ENCODE results near the gene PLEKHA7. TPM values are rescaled to one million over a fixed set of nuclear protein-coding genes. Genes with fewer than 3 reads are reported as not detected.
"Not testable (repeated sequence)": the region's sequence is repeated elsewhere in the genome, so short reads cannot be mapped to it uniquely, and the experiment has no call there.

The PLEKHA7 gene
- total RNA-seq, 1 experiment from 2014 or later, result not detected

- no peak for DNase-seq
- Histone ChIP-seq H3K4me3 (no peak overlapping the region), H3K27me3 (0 out of 2 replicates have a peak, but pooled peaks cover 4% of the 10 kb centered on the region), H3K4me1 (no peaks in the 10 kb centered on the region), H3K9me3 (replicated peaks) (0 out of 2 replicates have a peak, but pooled peaks cover 3% of the 10 kb centered on the region), H3K36me3 (no peaks in the 10 kb centered on the region), H3K27ac (no peak overlapping the region)
Measured at GRCh38 chr11:16890442-16890841, 123.8 kb downstream of the PLEKHA7 start.

GRCh38 chr11:16889905-16890304, 124.3 kb downstream of the PLEKHA7 start:
- DNase-seq, result no peak
- no peaks in the 10 kb centered on the region for H3K36me3 ChIP-seq
- no peak overlapping the region for H3K4me3 ChIP-seq
- no peak overlapping the region for H3K27ac ChIP-seq
- H3K4me1 ChIP-seq, result no peaks in the 10 kb centered on the region
- no peaks in the 10 kb centered on the region for H3K27me3 ChIP-seq
- 0 out of 2 replicates have a peak, but pooled peaks cover 3% of the 10 kb centered on the region for H3K9me3 ChIP-seq (replicated peaks)

- H3K9me3 ChIP-seq (replicated peaks); H3K4me3 ChIP-seq; H3K27ac ChIP-seq; H3K4me1 ChIP-seq; DNase-seq; H3K36me3 ChIP-seq; H3K27me3 ChIP-seq: not testable (repeated sequence)
Measured at GRCh38 chr11:16889010-16889409, 125.2 kb downstream of the PLEKHA7 start.

GRCh38 chr11:16887887-16888286, 126.3 kb downstream of the PLEKHA7 start:
- not testable (repeated sequence) for H3K27me3 ChIP-seq; H3K4me3 ChIP-seq; H3K27ac ChIP-seq; DNase-seq; H3K36me3 ChIP-seq; H3K4me1 ChIP-seq; H3K9me3 ChIP-seq (replicated peaks)

GRCh38 chr11:16883174-16883573, 131.0 kb downstream of the PLEKHA7 start:
- no peak for DNase-seq
- no peaks in the 10 kb centered on the region for H3K4me1 ChIP-seq

GRCh38 chr11:16881766-16882165, 132.4 kb downstream of the PLEKHA7 start:
- H3K27ac ChIP-seq, result no peak overlapping the region
- no peak for DNase-seq
- H3K27me3 ChIP-seq, result peaks cover 20% of the 10 kb centered on the region; the same call in 1 of the 2 replicates
- no peaks in the 10 kb centered on the region for H3K36me3 ChIP-seq
- no peaks in the 10 kb centered on the region for H3K4me1 ChIP-seq
- H3K9me3 ChIP-seq (replicated peaks), result no peaks in the 10 kb centered on the region
- H3K4me3 ChIP-seq, result no peak overlapping the region

More at GRCh38 chr11:16883174-16883573, 131.0 kb downstream of the PLEKHA7 start:
- Histone ChIP-seq H3K27ac (no peak overlapping the region), H3K4me3 (no peak overlapping the region), H3K9me3 (replicated peaks) (no peaks in the 10 kb centered on the region), H3K27me3 (peaks cover 9% of the 10 kb centered on the region; the same call in 1 of the 2 replicates), H3K36me3 (no peaks in the 10 kb centered on the region)

- Histone ChIP-seq H3K36me3 (no peaks in the 10 kb centered on the region), H3K4me1 (no peaks in the 10 kb centered on the region), H3K27ac (no peak overlapping the region), H3K4me3 (no peak overlapping the region), H3K27me3 (peaks cover 24% of the 10 kb centered on the region; the same call in 1 of the 2 replicates), H3K9me3 (replicated peaks) (no peaks in the 10 kb centered on the region)
- DNase-seq, result peak in 1 of 2 experiments; percentile 13
Measured at GRCh38 chr11:16881074-16881709, 133.0 kb downstream of the PLEKHA7 start.

- H3K4me3 ChIP-seq, result no peak overlapping the region
- H3K27ac ChIP-seq, result no peak overlapping the region
- no peak for DNase-seq
- H3K9me3 ChIP-seq (replicated peaks), result no peaks in the 10 kb centered on the region
- no peaks in the 10 kb centered on the region for H3K36me3 ChIP-seq
- H3K27me3 ChIP-seq, result peaks cover 24% of the 10 kb centered on the region; the same call in 1 of the 2 replicates
- H3K4me1 ChIP-seq, result no peaks in the 10 kb centered on the region
Measured at GRCh38 chr11:16880184-16880801, 133.9 kb downstream of the PLEKHA7 start.

GRCh38 chr11:16879690-16880089, 134.5 kb downstream of the PLEKHA7 start:
- no peak for DNase-seq
- H3K36me3 ChIP-seq, result no peaks in the 10 kb centered on the region
- H3K4me1 ChIP-seq, result no peaks in the 10 kb centered on the region
- peaks cover 24% of the 10 kb centered on the region; the same call in 1 of the 2 replicates for H3K27me3 ChIP-seq
- no peaks in the 10 kb centered on the region for H3K9me3 ChIP-seq (replicated peaks)
- H3K27ac ChIP-seq, result no peak overlapping the region
- no peak overlapping the region for H3K4me3 ChIP-seq

- Histone ChIP-seq H3K9me3 (replicated peaks) (no peaks in the 10 kb centered on the region), H3K27me3 (peaks cover 15% of the 10 kb centered on the region; the same call in 1 of the 2 replicates), H3K36me3 (no peaks in the 10 kb centered on the region), H3K4me3 (no peak overlapping the region), H3K4me1 (no peaks in the 10 kb centered on the region), H3K27ac (no peak overlapping the region)
- DNase-seq, result no peak
Measured at GRCh38 chr11:16876837-16877236, 137.4 kb downstream of the PLEKHA7 start.

GRCh38 chr11:16876053-16876752, 138.0 kb downstream of the PLEKHA7 start:
- Histone ChIP-seq H3K9me3 (replicated peaks) (no peaks in the 10 kb centered on the region), H3K27me3 (peaks cover 20% of the 10 kb centered on the region; the same call in 1 of the 2 replicates), H3K4me1 (no peaks in the 10 kb centered on the region), H3K27ac (no peak overlapping the region), H3K36me3 (no peaks in the 10 kb centered on the region), H3K4me3 (no peak overlapping the region)
- no peak for DNase-seq

GRCh38 chr11:16874275-16874975, 139.8 kb downstream of the PLEKHA7 start:
- Histone ChIP-seq H3K27me3 (peaks cover 23% of the 10 kb centered on the region; the same call in 1 of the 2 replicates), H3K9me3 (replicated peaks) (no peaks in the 10 kb centered on the region), H3K36me3 (no peaks in the 10 kb centered on the region), H3K4me1 (no peaks in the 10 kb centered on the region), H3K27ac (no peak overlapping the region), H3K4me3 (no peak overlapping the region)
- peak in 1 of 2 experiments; percentile 26 for DNase-seq

- DNase-seq, result no peak
- no peak overlapping the region for H3K4me3 ChIP-seq
Measured at GRCh38 chr11:16873289-16873688, 140.9 kb downstream of the PLEKHA7 start.

GRCh38 chr11:16871368-16871767, 142.8 kb downstream of the PLEKHA7 start:
- Histone ChIP-seq H3K9me3 (replicated peaks) (no peaks in the 10 kb centered on the region), H3K4me1 (no peaks in the 10 kb centered on the region), H3K4me3 (no peak overlapping the region), H3K36me3 (no peaks in the 10 kb centered on the region), H3K27ac (no peak overlapping the region), H3K27me3 (0 out of 2 replicates have a peak, but pooled peaks cover 8% of the 10 kb centered on the region)
- no peak for DNase-seq

More at GRCh38 chr11:16873289-16873688, 140.9 kb downstream of the PLEKHA7 start:
- no peaks in the 10 kb centered on the region for H3K4me1 ChIP-seq
- no peaks in the 10 kb centered on the region for H3K9me3 ChIP-seq (replicated peaks)
- no peaks in the 10 kb centered on the region for H3K36me3 ChIP-seq
- peaks cover 23% of the 10 kb centered on the region; the same call in 1 of the 2 replicates for H3K27me3 ChIP-seq
- no peak overlapping the region for H3K27ac ChIP-seq

Measured in SJCRH30 (cell line).